Measurements from ENCODE around the gene GALNS.

DNA sequence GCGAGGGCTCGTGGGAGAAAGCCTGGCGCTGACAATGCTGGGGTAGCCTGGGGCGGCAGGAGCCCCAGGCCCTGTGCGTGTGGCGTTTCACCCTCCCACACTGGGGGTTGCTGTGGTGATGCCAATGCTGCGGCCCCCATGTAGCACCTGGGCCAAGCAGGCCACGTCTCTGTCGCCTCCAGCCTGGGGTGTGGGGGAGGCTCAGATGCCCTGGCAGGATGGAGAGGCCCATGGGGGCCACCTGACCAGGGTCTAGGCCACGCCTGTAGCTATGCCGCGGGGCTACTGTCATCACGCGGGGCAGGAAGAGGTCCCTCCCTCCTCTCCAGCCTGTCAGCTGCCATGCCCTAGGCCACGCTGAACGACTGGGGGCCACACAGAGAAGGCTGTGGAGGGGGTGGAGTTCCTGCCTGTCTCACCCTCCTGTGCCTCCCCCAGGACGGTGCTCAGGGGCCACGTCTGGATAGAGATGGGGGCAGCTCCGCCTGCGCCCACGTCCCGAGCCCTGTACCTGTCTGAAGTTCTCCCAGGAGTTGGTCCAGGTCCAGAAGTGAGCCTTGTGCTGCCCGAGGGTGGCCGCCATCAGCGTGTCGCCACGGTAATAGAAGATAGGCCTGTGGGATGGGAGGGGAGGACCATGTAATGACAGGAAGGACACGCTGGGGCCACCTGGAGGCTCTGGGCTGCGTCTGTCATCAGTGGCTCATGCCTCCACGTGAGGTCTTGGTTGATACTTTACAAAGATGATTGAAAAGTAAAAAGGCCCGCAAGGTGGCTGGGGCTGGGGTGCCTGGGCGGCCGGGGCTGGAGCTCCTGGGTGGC lies 32.3 kb downstream of the GALNS start:
- TF ChIP-seq CTCF (IDR thresholded peaks at IDR 0.05; ENCODE audit: borderline replicate concordance, extremely low read depth, low read length, poor library complexity, severe bottlenecking) = no peak
- TF ChIP-seq EZH2 (IDR thresholded peaks at IDR 0.05; ENCODE audit: borderline replicate concordance, low read depth, low read length, severe bottlenecking) = no peak

Data from DND-41 (cell line).